A549 (cell line): ENCODE data around the gene ALKAL2.

ENCODE experiments used
- CEBPB ChIP-seq, 2 experiments: fragments of >200 bp in 1 of 2; sonication (Bioruptor Twin) in 1 of 2; formaldehyde crosslinking in 1 of 2; IDR thresholded peaks; 2 replicates each; pipeline ENCODE4 v1.6.1; 2012 to 2016
- CTCF ChIP-seq: fragments of >200 bp; sonication (Bioruptor Twin); formaldehyde crosslinking; IDR thresholded peaks from 3 replicates; pipeline ENCODE4 v1.5.1; 2016
- E2F6 ChIP-seq: IDR thresholded peaks from 2 replicates; pipeline ENCODE4 v1.6.1; 2012; ENCODE audit warnings: low read depth, borderline replicate concordance
- HOXA7 ChIP-seq: fragments of 250-450 bp; sonication (Bioruptor Pico); IDR thresholded peaks from 2 replicates; pipeline ENCODE4 v1.5.0; 2020; ENCODE audit warnings: mild to moderate bottlenecking, moderate library complexity
- MYC ChIP-seq: IDR thresholded peaks from 2 replicates; pipeline ENCODE4 v1.6.1; 2012; ENCODE audit warnings: mild to moderate bottlenecking, inconsistent platforms, low read length, improper control_type of control experiment, borderline replicate concordance
- PBX3 ChIP-seq: IDR thresholded peaks from 2 replicates; pipeline ENCODE4 v1.6.1; 2012
- PHF8 ChIP-seq: fragments of 200-600 bp; sonication (generic); IDR thresholded peaks from 2 replicates; pipeline ENCODE4 v1.6.1; 2016; ENCODE audit warnings: low read depth, mild to moderate bottlenecking, antibody characterized with exemption, moderate library complexity, borderline replicate concordance
- POLR2A ChIP-seq: IDR thresholded peaks from 2 replicates; pipeline ENCODE4 v1.6.1; 2012; ENCODE audit warnings: mild to moderate bottlenecking, low read length
- RAD21 ChIP-seq, 2 experiments: fragments of >200 bp in 1 of 2; sonication (Bioruptor Twin) in 1 of 2; formaldehyde crosslinking in 1 of 2; IDR thresholded peaks in 1 of 2; conservative IDR thresholded peaks in 1 of 2; 2 replicates in 1 of 2; 3 replicates in 1 of 2; pipeline ENCODE4 v1.6.1; 2012 to 2018; ENCODE audit warnings: inconsistent platforms in 1 of 2
- RARB ChIP-seq: fragments of 250-450 bp; sonication (Bioruptor Pico); IDR thresholded peaks from 2 replicates; pipeline ENCODE4 v1.8.0; 2021; ENCODE audit warnings: mild to moderate bottlenecking, moderate library complexity
- RCOR1 ChIP-seq: fragments of 150-350 bp; IDR thresholded peaks from 2 replicates; pipeline ENCODE4 v1.6.1; 2014; ENCODE audit warnings: antibody characterized with exemption, low read length, low read depth
- ZSCAN20 ChIP-seq: fragments of 250-450 bp; sonication (Bioruptor Pico); IDR thresholded peaks from 2 replicates; pipeline ENCODE4 v1.8.0; 2022; ENCODE audit warnings: mild to moderate bottlenecking, moderate library complexity

- TF ChIP-seq CTCF (no peak), RAD21 (conservative IDR thresholded peaks at IDR 0.05 in 1 of 2, IDR thresholded peaks at IDR 0.05 in 1 of 2) (no peak), RARB (CRISPR knock-in tag) (no peak), PBX3 (no peak), MYC (no peak), POLR2A (no peak), CEBPB (IDR thresholded peaks at IDR 0.05) (no peak), ZSCAN20 (CRISPR knock-in tag) (no peak), PHF8 (no peak), HOXA7 (CRISPR knock-in tag) (no peak), RCOR1 (no peak), E2F6 (no peak)
Observed at GRCh38 chr2:258933-259332, 29.0 kb downstream of the ALKAL2 start.
